Measurements from ENCODE around the gene DMBT1. TPM values are rescaled to one million over a fixed set of nuclear protein-coding genes. Genes with fewer than 3 reads are reported as not detected.

The DMBT1 gene
- total RNA-seq, 6 experiments from 2014 or later, result 0.06 to 0.20 TPM; not detected in 4

DNA sequence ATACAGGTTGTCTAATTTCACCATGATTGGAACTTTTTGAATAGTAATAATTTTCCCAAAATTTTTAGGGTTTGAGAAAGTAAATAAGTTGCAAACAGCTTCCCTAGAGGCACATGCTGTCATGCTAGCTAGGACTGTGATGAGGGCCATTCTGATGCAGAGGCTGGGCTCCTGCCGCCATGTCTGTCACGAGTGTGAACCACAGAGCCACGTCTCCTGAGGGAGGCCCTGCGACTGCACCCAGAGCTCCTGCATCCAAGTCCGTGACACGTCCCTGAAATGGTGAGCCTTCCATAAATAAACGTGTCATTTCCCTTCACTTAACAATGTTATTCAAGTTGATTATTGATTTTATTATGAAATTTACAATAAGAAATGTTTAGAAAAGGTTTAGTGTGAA lies 99.1 kb downstream of the DMBT1 start:
- H3K4me3 ChIP-seq, result no peak overlapping the region
- H3K4me1 ChIP-seq, result no peaks in the 10 kb centered on the region
- DNase-seq (no peak), ATAC-seq (no peak)
- 47% methylated on average over 7 of the region's 7 CpGs for WGBS (ENCODE audit: insufficient coverage, low coverage, low lambda C conversion rate, missing lambda C conversion rate)
- H3K27me3 ChIP-seq, result no peaks in the 10 kb centered on the region
- no peak overlapping the region for H3K27ac ChIP-seq
- intact Hi-C loops (cut with DNase I), result no loop called here
- no peaks in the 10 kb centered on the region for H3K36me3 ChIP-seq
- H3K9me3 ChIP-seq, result no peaks in the 10 kb centered on the region
- TF ChIP-seq POLR2A (IDR thresholded peaks at IDR 0.05), result no peak
- TF ChIP-seq, protein P1, sequence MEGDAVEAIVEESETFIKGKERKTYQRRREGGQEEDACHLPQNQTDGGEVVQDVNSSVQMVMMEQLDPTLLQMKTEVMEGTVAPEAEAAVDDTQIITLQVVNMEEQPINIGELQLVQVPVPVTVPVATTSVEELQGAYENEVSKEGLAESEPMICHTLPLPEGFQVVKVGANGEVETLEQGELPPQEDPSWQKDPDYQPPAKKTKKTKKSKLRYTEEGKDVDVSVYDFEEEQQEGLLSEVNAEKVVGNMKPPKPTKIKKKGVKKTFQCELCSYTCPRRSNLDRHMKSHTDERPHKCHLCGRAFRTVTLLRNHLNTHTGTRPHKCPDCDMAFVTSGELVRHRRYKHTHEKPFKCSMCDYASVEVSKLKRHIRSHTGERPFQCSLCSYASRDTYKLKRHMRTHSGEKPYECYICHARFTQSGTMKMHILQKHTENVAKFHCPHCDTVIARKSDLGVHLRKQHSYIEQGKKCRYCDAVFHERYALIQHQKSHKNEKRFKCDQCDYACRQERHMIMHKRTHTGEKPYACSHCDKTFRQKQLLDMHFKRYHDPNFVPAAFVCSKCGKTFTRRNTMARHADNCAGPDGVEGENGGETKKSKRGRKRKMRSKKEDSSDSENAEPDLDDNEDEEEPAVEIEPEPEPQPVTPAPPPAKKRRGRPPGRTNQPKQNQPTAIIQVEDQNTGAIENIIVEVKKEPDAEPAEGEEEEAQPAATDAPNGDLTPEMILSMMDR (IDR thresholded peaks at IDR 0.05), result no peak

DNA sequence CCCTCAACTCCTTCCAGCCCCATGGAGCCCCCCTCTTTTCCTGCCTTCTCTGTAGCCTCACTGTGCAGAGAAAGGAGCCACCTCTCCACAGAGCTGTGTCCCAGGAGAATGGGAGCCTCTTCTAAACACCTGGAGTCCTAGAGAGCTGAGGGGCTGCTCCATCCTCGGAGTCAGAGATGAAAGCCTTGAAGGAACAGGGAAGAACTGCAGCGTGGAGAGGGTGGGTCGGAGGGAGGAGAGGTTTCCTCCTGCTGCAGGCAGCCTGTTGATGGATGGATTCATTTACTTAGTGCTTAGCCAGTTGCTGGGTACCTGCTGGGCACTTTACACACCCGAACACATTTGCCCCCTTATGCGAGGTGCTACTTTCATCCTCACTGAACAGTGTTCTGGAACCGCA lies 100.1 kb downstream of the DMBT1 start:
- H3K4me1 ChIP-seq, result no peaks in the 10 kb centered on the region
- ATAC-seq, result no peak
- intact Hi-C loops (cut with DNase I), result no loop called here
- no peak overlapping the region for H3K4me3 ChIP-seq
- no peak overlapping the region for H3K27ac ChIP-seq
- H3K27me3 ChIP-seq, result no peaks in the 10 kb centered on the region
- no peaks in the 10 kb centered on the region for H3K36me3 ChIP-seq
- H3K9me3 ChIP-seq, result no peaks in the 10 kb centered on the region
- TF ChIP-seq POLR2A (IDR thresholded peaks at IDR 0.05), result no peak
- TF ChIP-seq, protein P1 (IDR thresholded peaks at IDR 0.05), result no peak
- 54% methylated on average over 5 of the region's 6 CpGs for WGBS (ENCODE audit: insufficient coverage, low coverage, low lambda C conversion rate, missing lambda C conversion rate)
- no peak for DNase-seq

DNA sequence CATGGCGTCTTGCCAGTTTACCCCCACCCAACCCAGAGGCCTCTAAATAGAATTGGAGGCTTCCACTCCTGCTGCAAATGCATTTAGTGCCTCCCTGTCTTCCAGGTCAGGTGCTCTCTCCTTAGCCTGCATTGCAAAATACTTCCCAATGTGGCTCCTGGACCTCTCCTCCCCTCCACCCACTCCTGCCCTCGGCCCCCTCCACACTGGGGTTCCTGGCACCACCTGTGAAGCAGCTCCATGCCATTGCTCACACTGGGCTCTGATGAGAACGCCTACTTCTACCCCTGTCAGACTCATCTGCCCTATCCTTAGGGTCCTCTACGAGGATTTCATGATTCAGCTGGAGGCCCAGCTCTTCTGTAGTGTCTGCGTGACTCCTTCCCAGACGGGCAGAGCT lies 101.7 kb downstream of the DMBT1 start:
- DNase-seq, result no peak
- Histone ChIP-seq H3K27ac (no peak overlapping the region), H3K36me3 (no peaks in the 10 kb centered on the region), H3K27me3 (no peaks in the 10 kb centered on the region), H3K4me3 (no peak overlapping the region), H3K4me1 (no peaks in the 10 kb centered on the region), H3K9me3 (no peaks in the 10 kb centered on the region)
- 51% methylated on average over 5 of the region's 6 CpGs for WGBS (ENCODE audit: insufficient coverage, low coverage, low lambda C conversion rate, missing lambda C conversion rate)
- TF ChIP-seq, protein P1 (IDR thresholded peaks at IDR 0.05), result no peak
- no peak for TF ChIP-seq POLR2A (IDR thresholded peaks at IDR 0.05)
- ATAC-seq, result no peak
- intact Hi-C loops (cut with DNase I), result no loop called here

DNA sequence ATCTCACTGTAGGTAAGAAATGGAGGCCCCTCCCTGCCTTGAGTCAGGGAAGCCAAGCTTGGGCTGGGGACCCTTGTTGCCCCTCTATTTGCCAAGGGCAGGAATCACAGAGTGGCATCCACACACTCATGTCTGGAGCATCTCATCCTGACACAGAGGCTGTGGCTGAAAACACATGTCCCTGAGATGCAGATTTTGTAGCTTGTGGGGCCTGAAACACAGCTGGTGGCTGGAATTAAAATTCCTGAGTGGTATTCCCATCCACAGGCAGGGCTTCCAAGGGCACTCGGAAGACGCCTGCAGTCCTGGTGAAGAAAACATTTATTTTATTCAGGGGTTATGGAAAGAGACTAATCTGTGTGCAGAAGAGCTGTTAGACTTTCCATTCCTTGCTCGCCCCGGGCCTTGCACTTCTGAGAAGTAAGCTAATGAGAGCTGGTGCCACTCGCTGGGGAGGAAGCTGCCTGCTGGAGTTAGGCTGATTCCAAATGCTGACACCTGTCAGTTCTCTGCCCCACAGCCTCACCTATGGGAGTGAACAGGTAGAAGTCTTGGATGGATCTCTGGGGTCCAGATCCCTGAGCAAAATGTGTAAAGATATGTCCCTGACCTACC lies 103.1 kb downstream of the DMBT1 start:
- Histone ChIP-seq H3K27ac (no peak overlapping the region), H3K4me3 (no peak overlapping the region), H3K4me1 (no peaks in the 10 kb centered on the region), H3K27me3 (no peaks in the 10 kb centered on the region), H3K9me3 (no peaks in the 10 kb centered on the region), H3K36me3 (no peaks in the 10 kb centered on the region)
- ATAC-seq, result no peak
- TF ChIP-seq, protein P1 (IDR thresholded peaks at IDR 0.05), result no peak
- TF ChIP-seq POLR2A (IDR thresholded peaks at IDR 0.05), result no peak
- no peak for DNase-seq
- WGBS (ENCODE audit: insufficient coverage, low coverage, low lambda C conversion rate, missing lambda C conversion rate), result 76% methylated on average over 3 of the region's 5 CpGs
- intact Hi-C loops (cut with DNase I), result no loop called here

DNA sequence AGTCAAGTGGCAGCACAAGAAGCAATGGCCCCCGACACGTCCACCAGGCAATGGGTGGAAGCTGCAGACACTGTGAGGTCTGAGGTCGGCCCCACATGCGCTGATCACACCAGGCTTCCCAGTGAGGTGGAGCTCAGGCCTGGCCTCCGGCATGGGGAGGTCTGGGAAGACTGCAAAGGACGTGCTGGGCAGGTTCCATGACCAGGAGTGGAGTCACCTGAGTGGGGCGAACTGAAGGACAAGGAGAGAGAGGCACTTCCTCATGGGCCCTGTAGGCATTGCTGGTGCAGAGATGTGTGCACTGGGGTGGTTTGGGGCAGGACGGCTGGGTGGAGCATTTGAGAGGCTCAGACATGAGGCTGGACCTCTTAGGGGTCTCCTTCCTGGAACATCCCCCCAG lies 103.9 kb downstream of the DMBT1 start:
- Histone ChIP-seq H3K36me3 (no peaks in the 10 kb centered on the region), H3K9me3 (no peaks in the 10 kb centered on the region), H3K4me3 (no peak overlapping the region), H3K27ac (no peak overlapping the region), H3K4me1 (no peaks in the 10 kb centered on the region), H3K27me3 (no peaks in the 10 kb centered on the region)
- DNase-seq (no peak), ATAC-seq (peak in 1 of 4 donors; percentile 21)
- intact Hi-C loops (cut with DNase I), result no loop called here
- 49% methylated on average over 5 of the region's 8 CpGs for WGBS (ENCODE audit: insufficient coverage, low coverage, low lambda C conversion rate, missing lambda C conversion rate)
- no peak for TF ChIP-seq POLR2A (IDR thresholded peaks at IDR 0.05)
- TF ChIP-seq, protein P1 (IDR thresholded peaks at IDR 0.05), result no peak

Measured in right lobe of liver (tissue), 6 donors.